Daoy (cell line): ENCODE results near the gene XIAP. TPM values are rescaled to one million over a fixed set of nuclear protein-coding genes. Genes with fewer than 3 reads are reported as not detected.
"Not testable (repeated sequence)": the region's sequence is repeated elsewhere in the genome, so short reads cannot be mapped to it uniquely, and the experiment has no call there.

Experiments used
- DNase-seq: peaks from one replicate; pipeline ENCODE4 v3.0.0-alpha.2; 2015; ENCODE audit warnings: low read depth
- total RNA-seq: library from RNA; depleted of rRNA; stranded (reverse); fragments of >200 nt; shearing (Covaris generic); gene quantifications from 2 replicates; pipeline ENCODE4 v1.2.3, GENCODE V29; 2014; rRNA removed

Gene XIAP
- 19.8 and 31.4 TPM in 2 replicates for total RNA-seq

GRCh38 chrX:123859846-123860838, at the start of gene XIAP:
Gene XIAP, plus strand, starts transcription at chrX:123860053. Its CDS starts 25,610 bp downstream, at chrX:123885663.
- peak; percentile 89 for DNase-seq

GRCh38 chrX:123814343-123814742, 45.5 kb upstream of the XIAP start:
- no peak for DNase-seq

GRCh38 chrX:123814934-123815394, 44.9 kb upstream of the XIAP start:
- peak; percentile 13 for DNase-seq

- DNase-seq, result no peak
These were observed 42.5 kb upstream of the XIAP start for GRCh38 chrX:123817288-123817894.

- DNase-seq, result peak; percentile 38
These were observed 41.6 kb upstream of the XIAP start for GRCh38 chrX:123818243-123818642.

- no peak for DNase-seq
These were observed 36.9 kb upstream of the XIAP start for GRCh38 chrX:123822965-123823364.

GRCh38 chrX:123830309-123830708, 29.5 kb upstream of the XIAP start:
- DNase-seq, result peak; percentile 64

GRCh38 chrX:123833387-123833786, 26.5 kb upstream of the XIAP start:
- DNase-seq, result peak; percentile 42

GRCh38 chrX:123834116-123834515, 25.7 kb upstream of the XIAP start:
- no peak for DNase-seq

- DNase-seq, result peak; percentile 59
These were observed 24.0 kb upstream of the XIAP start for GRCh38 chrX:123835661-123836371.

GRCh38 chrX:123845129-123845528, 14.7 kb upstream of the XIAP start:
- not testable (repeated sequence) for DNase-seq

GRCh38 chrX:123846577-123847038, 13.2 kb upstream of the XIAP start:
- DNase-seq, result peak; percentile 73

GRCh38 chrX:123847056-123847455, 12.8 kb upstream of the XIAP start:
- DNase-seq, result no peak

GRCh38 chrX:123849096-123849495, 10.8 kb upstream of the XIAP start:
- DNase-seq, result no peak

GRCh38 chrX:123849906-123850305, 9.9 kb upstream of the XIAP start:
- not testable (repeated sequence) for DNase-seq

- DNase-seq, result no peak
These were observed 8.8 kb upstream of the XIAP start for GRCh38 chrX:123851079-123851478.

- DNase-seq, result no peak
These were observed 5.5 kb upstream of the XIAP start for GRCh38 chrX:123854329-123854728.

- no peak for DNase-seq
These were observed 426 bp upstream of the XIAP start for GRCh38 chrX:123859409-123859845.

- DNase-seq, result no peak
These were observed 1.1 kb downstream of the XIAP start for GRCh38 chrX:123860983-123861382.

- DNase-seq, result no peak
These were observed 9.6 kb downstream of the XIAP start for GRCh38 chrX:123869488-123869887.

- no peak for DNase-seq
These were observed 11.5 kb downstream of the XIAP start for GRCh38 chrX:123871309-123871708.

- no peak for DNase-seq
These were observed 14.1 kb downstream of the XIAP start for GRCh38 chrX:123873956-123874355.
